GM11168 (cell line): ENCODE results near the gene TXNDC15.

Experiments
- in situ Hi-C: fragments of 300-500 bp; cut with MboI; formaldehyde crosslinking; loops from one replicate; pipeline ENCODE4 v1.12.0; 2022; ENCODE audit warnings: low sequenced_read_pairs; ENCODE audit not compliant: unreplicated experiment

TXNDC15 gene

DNA sequence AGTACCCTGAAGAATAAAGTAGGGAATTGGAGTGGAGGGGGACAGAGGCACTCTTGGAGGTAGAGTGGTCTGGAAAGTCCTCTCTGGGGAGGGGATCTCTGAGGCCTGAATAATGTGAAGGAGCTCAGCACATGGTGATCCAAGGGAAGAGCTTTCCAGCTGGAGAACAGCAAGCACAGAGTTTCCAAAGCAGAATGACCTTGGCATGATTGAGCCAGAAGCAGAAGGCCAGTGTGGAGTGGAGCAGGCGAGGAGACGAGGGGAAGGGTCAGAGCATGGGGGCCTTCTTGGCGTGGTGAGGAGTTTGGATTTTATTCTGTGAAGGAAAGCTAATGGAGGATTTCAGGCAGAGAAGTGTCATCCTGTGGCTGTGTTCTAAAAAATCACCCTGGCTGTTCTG, 39.1 kb downstream of the TXNDC15 start:
- in situ Hi-C loops = no loop called here

DNA sequence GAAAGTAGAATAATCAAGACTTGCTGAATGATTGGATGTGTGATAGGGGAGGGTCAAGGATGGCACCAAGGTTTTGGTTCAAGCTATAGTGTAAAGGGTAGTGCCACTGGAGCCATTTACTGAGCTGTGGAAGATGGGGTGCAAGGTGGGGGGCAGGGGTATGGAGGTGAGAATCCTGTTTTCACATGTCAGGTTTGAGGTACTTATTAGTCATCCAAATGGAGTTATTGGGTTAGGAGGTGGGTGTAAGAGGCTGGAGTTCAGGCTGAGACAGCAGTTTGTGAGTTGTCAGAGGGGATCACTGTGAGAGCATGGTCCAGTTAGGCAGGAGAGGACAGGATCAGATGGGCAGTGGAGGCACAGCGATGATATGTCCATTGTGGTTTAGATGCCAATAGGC, 39.6 kb downstream of the TXNDC15 start:
- in situ Hi-C loops = no loop called here

DNA sequence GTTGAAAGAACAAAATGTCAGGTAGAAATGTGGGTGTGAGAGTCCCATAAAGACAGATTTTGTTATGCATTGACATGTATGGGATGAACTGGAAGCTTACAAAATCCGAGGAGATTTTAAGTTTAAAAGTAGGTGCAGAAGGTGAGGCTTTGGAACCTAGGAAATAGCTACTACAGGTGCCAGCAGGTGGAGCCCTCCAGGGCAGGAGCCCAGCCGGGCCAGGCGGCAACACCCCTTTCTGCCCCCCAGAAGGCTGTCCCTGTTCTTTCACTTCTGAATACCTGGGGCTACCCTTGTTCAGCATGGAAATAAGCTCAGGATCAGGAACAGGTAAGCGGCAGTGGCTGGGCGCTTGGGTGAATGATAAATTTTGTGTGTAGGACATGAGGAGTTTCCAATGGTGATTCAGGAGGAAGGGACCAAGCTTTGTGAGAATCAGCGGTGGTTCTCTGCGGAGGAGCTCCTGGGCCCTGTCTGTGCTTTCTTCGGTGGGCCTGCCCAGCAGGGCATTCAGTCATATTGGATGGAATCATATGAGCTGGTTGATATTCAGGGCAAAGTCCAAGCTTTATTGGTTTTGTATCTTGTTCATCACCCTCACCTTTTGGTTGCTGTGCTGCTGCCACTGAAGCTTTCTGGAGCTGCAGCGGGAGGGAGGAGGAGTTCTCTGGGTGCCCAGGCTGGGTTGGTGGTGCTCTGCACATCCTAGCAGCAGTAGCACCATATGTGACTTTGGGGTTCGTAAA, 43.1 kb downstream of the TXNDC15 start:
- in situ Hi-C loops = no loop called here

DNA sequence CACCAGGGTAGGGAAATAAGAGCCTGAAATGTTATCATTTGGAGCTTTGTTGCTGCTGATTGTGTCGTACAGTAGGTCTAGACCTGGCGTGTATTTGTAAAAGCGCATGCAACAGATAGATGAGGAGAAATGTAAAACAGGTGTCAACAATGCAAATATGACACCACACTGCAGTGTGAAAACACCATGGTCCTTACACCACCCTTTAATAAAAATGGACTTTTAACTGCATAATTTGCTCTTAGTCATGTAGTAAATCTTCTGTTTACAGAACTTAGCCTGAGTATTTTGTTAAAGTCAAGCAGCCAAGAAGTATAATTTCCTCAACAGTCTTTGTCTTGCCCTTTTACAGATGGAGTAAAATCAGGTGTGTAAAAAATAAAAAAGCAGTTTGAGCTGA, 44.7 kb downstream of the TXNDC15 start:
- in situ Hi-C loops = no loop called here

DNA sequence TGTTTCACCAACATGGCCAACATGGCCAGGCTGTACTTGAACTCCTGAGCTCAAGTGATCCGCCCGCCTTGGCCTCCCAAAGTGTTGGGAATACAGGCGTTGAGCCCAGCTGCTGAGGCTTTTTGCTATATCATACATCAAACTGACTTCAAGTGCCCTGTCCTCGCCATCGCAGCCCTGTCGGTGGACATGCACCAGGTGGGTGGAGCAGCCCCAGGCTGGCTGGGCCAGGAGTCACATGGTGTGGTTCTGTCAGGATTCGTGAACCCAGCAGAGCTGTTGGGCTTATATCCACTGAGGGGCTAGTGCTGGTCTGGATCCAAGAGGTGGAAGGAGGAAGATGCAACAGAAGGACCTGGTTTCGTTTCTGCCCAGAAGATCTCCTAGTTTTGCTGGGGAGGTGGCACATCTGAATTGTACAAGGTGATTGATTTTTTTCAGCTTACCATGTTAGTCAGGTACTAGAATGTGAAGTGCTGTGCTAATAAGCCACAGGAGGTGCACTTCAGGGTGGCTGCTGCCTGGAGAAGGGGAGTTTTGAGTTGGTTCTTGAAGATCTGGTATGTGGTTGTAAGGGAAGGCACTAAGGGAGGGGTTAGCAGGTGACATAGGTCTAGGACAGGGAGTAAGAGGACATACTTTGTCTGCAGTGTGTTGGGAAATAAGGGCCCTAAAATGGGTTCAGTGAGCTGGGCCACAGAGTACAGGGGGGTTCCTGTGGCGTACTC, 46.8 kb downstream of the TXNDC15 start:
- in situ Hi-C loops = loop anchor here (10.0 kb wide), 1 partner anchor 274 kb away; no protein-coding TSS in a partner anchor

DNA sequence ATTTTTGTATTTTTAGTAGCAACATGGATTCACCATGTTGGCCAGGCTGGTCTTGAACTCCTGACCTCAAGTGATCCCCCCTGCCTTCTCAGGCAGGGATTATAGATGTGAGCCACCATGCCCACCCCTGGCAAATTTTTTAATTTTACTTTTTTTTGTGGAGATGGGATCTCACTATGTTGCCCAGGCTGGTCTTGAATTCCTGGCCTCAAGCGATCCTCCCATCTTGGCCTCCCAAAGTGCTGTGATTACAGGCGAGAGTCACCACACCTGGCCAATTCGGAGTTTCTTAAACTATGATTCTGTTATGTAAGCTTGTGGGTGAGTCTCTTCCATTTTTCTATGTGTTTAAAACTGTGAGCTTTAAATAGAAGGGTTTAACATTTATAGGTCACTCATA, 58.3 kb downstream of the TXNDC15 start:
- in situ Hi-C loops = loop anchor here (25.0 kb wide), 1 partner anchor 1845 kb away; no protein-coding TSS in a partner anchor

GRCh38 chr5:134934202-134934601, 60.0 kb downstream of the TXNDC15 start:
- in situ Hi-C loops = loop anchor here (25.0 kb wide), 1 partner anchor 1847 kb away; no protein-coding TSS in a partner anchor

DNA sequence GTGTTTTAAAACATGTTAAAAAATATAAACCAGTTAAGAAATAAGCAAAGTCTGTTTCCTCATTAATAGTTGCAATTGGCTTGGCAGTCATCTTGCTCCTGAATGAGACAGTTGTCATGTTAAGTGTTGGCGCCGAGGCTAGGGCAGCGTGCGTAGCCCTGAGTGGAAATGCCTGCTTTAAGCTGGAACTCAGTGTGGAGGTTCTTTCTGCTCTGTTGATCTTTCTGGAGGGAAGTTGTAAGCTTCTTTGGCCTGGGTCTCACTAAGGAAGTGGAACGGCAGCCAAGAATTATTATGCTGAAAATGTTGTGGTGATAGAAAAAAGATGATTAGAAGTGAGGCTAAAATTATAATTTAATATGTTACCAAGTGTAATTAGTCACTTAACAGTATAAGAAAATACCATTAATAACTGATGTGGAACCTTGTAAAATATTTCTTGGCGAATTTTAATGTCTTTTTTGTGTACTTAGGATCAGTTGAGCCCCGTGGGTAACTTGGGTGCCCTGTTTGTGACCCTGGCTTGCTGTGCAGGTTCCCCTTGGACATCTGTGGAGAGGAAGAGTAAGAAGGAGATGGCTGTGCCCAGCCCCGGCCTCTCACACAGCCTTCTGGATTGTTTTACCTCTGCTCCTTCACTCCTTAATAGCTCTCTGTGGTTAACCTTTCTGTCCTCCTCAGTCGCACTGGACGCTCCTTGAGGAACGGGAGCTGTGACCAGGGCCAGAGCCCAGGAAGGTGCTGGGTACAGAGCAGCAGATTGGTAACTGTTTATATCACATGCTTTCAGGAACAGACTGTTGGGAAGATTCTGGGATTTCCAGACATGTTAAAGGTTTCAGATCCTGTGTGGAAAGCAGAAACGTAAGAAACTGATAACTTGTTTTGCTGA, 61.8 kb downstream of the TXNDC15 start:
- in situ Hi-C loops = loop anchor here (25.0 kb wide), 1 partner anchor 1849 kb away; no protein-coding TSS in a partner anchor

- in situ Hi-C loops = loop anchor here (25.0 kb wide), 1 partner anchor 1850 kb away; no protein-coding TSS in a partner anchor
Observed at GRCh38 chr5:134937526-134937925, 63.4 kb downstream of the TXNDC15 start.

DNA sequence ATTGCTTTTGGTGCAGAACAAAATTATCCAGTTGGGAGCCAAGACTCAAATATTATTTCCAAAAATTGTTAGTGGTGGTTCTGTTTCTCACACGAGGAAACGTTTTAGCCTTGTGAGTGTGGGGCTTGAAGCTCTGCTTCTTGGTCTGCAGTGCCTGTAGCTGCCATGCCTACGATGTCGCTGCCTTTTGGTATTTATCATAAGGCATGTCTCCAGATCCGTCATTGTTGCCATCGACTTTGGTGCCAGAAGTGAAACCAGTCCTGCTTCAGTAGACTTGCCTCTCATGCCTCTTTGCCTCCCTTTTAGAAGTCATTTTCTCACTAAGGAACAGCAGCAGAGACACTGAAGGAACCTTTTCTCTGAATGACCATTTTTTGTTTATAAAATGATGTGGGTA, 63.9 kb downstream of the TXNDC15 start:
- in situ Hi-C loops = loop anchor here (25.0 kb wide), 1 partner anchor 1851 kb away; no protein-coding TSS in a partner anchor

GRCh38 chr5:134939500-134939899, 65.3 kb downstream of the TXNDC15 start:
- in situ Hi-C loops = loop anchor here (25.0 kb wide), 1 partner anchor 1852 kb away; no protein-coding TSS in a partner anchor

DNA sequence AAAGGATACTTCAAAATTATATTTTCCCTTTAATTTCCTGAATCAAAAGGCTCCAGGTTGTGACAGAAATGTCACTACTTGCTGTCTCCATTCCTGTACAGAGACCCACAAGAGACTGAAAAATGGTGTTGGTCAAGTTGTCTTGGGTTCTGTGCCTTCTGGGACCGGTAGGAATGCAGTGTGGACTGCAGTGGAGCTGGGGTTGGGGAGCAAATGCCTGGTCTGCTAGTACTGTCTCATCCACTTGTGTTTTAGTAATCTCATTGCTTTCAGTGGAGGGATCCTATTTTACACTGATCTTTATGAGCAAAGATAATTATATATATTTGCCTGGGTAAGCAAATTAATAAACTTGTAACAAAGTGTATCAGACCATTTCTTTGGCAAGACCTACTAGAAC, 69.4 kb downstream of the TXNDC15 start:
- in situ Hi-C loops = loop anchor here (25.0 kb wide), 1 partner anchor 1856 kb away; no protein-coding TSS in a partner anchor

DNA sequence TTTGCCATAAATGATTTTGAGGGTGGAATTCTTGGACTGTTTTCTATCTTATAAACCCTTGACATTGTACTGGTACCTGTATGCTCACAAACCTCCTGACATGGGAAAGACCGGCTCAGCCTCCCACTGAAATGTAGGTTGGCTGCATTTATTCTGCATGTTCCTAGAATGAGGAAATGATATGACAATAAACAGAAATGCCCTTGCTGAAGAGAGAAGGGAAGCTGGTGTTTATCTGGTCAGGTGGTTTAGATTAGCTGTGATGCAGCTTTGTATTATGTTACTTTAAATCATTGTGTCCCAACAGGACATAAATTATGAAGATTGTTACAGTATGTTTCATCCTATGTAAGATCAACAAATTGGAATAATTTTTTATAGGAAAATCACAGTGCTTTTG, 70.5 kb downstream of the TXNDC15 start:
- in situ Hi-C loops = loop anchor here (25.0 kb wide), 1 partner anchor 1857 kb away; no protein-coding TSS in a partner anchor

DNA sequence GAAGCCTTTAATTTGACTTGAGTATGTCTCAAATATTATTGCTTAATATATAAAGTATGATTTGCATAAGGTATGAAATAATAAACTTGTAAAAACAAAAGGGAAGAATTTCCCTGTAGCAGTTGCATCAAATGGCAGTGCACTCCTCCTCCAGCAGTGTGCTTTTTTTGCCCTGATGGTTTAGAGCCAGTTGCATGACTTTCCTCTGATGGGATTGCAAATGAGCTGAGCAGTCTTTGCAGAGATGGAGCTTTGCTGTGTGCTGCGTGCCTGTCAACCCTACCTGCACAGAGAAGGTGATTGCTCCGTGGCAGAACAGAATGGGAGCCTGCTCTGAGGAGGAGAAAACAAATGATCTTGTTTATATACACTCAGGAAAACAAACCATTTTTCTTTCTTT, 70.9 kb downstream of the TXNDC15 start:
- in situ Hi-C loops = loop anchor here (25.0 kb wide), 1 partner anchor 1858 kb away; no protein-coding TSS in a partner anchor

GRCh38 chr5:134948911-134949310, 74.7 kb downstream of the TXNDC15 start:
- in situ Hi-C loops = loop anchor here (25.0 kb wide), 1 partner anchor 1862 kb away; no protein-coding TSS in a partner anchor

GRCh38 chr5:134949316-134949715, 75.1 kb downstream of the TXNDC15 start:
- in situ Hi-C loops = loop anchor here (25.0 kb wide), 1 partner anchor 1862 kb away; no protein-coding TSS in a partner anchor
